Smooth muscle cell of the coronary artery (primary cell): Measurements from ENCODE around the gene HKDC1. TPM values are rescaled to one million over a fixed set of nuclear protein-coding genes. Genes with fewer than 3 reads are reported as not detected.

Source experiments
- total RNA-seq: library from RNA; depleted of rRNA; stranded (reverse); fragments of >200 nt; gene quantifications from 2 replicates; pipeline ENCODE4 v1.2.3, GENCODE V29; 2014; ENCODE audit warnings: low replicate concordance

Gene HKDC1
- total RNA-seq: 0.35 and 1.1 TPM in 2 replicates

GRCh38 chr10:69220041-69220451 lies at the start of gene HKDC1:
Gene HKDC1, plus strand, starts transcription at chr10:69220332. Its CDS starts 104 bp downstream, at chr10:69220436.

DNA sequence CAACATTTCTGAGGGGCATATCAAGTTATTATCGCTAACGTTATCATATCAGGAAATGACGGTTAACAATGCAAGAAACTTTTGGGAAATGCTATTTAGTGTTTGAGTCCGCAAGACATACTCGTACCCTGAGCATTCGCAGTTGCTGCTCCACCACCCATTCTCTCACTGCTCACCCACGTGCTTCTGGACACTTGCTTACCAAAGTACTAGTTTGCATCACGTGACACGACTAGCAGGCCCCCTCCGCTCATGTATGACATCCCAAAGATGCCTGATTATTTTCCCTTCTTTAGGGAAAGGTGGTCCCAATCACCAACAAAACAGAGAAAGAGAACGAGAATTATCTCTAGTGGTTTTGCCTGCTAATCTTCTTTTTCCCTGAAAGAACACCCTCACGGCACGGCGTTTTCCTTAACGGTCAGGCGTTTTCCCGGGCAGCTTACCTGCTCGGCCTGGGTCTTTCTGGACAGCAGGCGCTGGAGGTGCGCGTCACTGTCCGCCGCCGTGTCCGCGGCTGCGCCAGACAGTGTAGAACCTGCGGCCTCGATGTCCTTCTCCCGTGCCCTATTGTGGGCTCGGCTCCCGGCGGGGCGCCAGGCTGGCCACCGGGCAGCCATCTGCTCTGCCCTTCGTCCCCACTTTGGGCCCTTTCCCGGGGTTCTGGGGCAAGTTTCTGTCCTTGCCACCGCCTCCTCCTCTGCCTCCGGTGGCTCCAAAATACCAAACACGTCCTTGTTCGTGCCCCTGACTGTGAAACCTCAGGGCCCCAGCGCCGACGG lies 40.2 kb upstream of the HKDC1 start, which contains the start of gene SUPV3L1:
Gene SUPV3L1, plus strand, starts transcription at position 492 of the 782 bp plus-strand sequence. Its CDS starts 58 bp downstream, at position 550.

DNA sequence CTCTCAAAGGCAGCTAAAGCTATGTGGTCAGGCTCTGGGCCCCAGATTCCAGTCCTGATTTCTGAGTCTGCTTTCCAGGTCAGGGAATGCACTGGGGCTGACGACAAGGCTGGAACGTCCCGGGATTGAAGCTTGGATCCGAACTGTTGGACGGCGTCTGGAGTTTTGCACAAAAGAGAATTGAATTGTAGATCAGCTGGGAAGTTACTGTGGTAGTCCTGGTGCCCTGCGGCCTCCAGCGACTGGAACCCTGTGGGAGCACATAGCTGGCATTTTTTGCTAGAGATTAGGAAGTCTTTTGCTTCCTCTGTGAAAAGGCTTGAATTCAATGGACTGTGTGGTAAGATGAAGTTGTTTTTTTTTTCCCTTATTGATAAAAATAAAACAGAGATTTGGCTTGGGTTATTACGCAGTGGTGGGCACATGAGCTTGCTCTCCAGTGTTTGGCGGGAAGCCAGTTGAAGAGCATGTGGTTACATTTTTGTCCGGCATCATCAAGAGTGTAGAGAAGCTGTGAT lies 58.4 kb downstream of the HKDC1 start, which contains the start of gene HK1:
Gene HK1, plus strand, starts transcription at position 51 of the 518 bp plus-strand sequence.

Other genes starting within 250 kb of the HKDC1 start
- 16.0 and 30.9 TPM in 2 replicates for gene KIFBP, start 231.5 kb upstream of the HKDC1 start, total RNA-seq
- gene SRGN, start 132.2 kb upstream of the HKDC1 start, total RNA-seq: 41.5 and 199 TPM in 2 replicates
- gene VPS26A, start 96.2 kb upstream of the HKDC1 start, total RNA-seq: 9.9 and 27.7 TPM in 2 replicates
- gene SUPV3L1, start 40.1 kb upstream of the HKDC1 start, total RNA-seq: 25.3 and 28.1 TPM in 2 replicates
- 259 and 265 TPM in 2 replicates for gene HK1, start 58.2 kb downstream of the HKDC1 start, total RNA-seq
- gene TACR2, start 196.6 kb downstream of the HKDC1 start, total RNA-seq: 0.15 and 0.35 TPM in 2 replicates
- 1.4 and 3.9 TPM in 2 replicates for gene TSPAN15, start 231.1 kb downstream of the HKDC1 start, total RNA-seq